IPS DF 4.7 (cell line): ENCODE measurements around the gene FLCN.
"Not testable (repeated sequence)": the region's sequence is repeated elsewhere in the genome, so short reads cannot be mapped to it uniquely, and the experiment has no call there.

Experiments
- DNase-seq: peaks from one replicate; pipeline ENCODE4 v3.0.0-alpha.2; 2013; ENCODE audit warnings: low spot score; ENCODE audit errors: extremely low read depth

The FLCN gene

DNA sequence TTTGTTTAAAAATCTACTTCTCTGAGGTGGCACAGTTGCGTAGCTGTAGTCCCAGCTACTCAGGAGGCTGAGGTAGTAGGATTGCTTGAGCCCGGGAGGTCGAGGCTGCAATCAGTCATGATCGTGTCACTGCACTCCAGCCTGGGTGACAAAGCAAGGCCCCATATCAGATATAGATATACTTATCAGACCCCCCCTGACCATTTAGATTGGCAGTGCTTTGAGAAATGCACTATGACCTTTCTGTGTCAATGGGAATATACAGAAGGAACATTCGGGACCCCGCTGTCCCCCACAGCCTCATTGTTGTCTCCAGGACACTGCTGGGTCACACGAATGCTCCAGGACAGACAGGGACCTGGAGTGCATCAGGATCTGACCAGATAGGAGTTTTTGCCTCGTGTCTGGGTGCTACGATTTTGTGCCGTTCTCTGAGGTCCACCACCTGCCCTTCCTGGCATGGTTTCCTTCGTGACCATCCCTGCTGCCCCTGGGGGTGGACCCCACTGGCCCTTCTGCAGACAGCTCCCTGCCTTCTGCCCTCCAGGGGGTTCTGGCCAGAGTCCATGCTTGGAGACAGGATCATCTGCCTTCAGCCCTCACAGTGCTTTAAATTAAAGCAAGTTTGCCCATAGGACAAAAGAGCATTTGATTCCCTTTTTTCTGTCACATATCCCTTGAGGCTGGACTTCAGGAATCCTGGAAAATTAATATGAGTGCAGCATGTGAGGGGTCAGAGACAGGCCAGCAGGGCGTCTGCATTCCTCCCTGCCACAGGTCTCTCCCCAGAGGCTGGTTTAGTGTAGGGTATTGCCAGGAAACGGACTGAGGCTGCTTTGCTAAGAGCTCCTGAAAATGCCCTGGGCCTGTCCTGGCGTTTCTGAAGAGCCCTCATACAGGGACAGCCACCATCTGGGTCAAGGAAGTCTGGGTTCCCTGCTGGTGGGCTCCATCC, 50.1 kb downstream of the FLCN start:
- DNase-seq, result no peak

DNA sequence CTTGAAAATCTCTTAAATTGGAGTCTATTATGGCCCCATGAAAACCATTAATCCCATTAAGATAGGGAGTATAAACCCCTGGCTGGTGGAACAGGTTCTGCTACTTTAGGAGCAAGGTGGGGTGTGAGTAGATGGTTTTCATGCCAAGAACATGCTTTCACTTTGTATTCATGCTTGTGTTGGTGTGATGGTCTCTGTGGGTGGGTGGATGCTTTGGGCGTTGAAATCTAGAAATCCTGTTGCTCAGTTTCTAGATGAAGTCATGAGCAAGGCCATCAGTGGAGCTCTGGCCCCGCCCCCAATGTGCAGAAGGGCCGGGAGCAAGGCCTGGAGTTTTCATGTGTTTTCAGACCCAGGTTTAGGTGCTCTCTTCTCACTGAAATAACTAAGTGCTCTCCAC, 50.9 kb downstream of the FLCN start:
- DNase-seq, result no peak

DNA sequence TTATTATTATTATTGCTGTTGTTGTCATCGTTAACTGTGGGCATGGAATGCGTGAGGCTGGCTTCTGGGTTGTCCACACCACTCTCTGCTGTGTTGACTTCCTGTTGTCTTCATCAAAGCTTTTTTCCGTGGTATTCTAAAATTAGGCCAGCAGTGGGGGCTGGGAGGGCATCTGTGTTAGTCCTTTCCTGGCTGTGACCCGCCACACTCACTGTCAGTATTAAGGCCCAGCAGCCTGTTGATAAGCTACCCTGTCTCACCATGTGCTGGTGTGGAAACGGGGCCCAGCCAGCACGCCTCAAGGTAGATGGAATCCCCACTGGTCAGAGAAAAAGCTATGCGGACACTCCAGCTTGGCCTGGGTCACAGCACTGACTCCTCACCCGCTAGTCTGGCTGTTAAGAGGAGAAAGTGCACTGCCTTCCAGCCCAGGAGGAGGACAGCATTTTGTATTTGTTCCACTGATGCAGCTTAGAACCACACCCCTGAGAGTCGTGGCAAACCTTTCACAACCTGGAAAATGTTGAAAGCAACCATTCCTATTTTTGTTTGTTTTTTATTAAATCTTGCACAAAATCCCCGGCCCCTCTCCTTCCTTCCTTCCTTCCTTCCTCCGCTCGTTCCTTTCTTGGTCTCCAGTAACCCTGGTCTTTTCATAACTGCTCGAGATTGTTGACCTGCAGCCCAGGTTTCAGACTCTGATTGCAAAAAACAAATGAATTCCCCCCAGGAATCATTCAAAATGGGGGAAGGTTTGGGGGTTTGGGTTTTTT, 51.8 kb downstream of the FLCN start:
- not testable (repeated sequence) for DNase-seq

DNA sequence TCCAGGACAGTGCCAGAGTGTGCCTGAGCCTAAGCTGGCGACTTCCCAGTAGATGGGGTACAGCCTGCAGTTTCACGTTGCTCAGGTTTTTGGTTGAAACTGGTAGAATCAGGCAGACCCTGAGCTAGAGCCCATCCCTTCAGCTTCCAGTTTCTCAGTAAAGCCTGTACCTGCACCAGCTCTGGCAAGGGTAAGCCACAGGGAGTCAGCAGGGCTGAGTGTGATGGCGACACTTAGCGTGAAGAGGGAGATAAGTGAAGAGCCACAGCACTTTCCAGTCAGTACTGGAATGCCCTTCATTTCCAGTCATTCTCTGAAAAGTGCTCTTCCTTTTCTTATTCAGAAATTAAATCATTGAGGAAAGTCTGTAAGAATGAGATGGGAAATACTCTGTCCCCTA, 53.2 kb downstream of the FLCN start:
- DNase-seq, result no peak

DNA sequence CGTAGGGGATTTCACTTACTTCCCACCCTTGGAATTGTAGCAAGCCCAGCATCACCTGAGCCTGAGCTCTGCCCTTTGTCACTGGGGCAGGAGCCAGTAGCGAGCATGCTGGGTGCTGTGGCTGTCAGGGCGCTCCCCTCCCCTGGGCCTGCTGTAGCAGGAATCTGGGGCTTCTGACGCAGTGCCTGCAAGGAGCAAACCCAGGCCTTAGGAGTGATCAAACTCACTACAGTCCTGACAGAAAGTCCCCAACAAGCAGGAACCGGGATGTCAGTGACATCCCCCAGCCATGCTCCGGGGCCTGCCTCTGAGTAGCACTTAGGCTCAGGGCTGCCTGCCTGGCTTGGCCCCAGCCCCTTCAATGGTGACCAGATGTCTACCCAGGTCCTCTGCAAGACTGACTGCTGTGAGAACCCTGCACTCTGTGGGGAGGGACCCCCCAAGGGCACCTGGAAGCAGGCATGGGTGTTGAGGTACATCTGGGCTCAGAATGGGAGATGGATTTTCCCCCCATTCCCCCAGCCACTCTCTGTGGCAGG, 54.3 kb downstream of the FLCN start:
- no peak for DNase-seq

DNA sequence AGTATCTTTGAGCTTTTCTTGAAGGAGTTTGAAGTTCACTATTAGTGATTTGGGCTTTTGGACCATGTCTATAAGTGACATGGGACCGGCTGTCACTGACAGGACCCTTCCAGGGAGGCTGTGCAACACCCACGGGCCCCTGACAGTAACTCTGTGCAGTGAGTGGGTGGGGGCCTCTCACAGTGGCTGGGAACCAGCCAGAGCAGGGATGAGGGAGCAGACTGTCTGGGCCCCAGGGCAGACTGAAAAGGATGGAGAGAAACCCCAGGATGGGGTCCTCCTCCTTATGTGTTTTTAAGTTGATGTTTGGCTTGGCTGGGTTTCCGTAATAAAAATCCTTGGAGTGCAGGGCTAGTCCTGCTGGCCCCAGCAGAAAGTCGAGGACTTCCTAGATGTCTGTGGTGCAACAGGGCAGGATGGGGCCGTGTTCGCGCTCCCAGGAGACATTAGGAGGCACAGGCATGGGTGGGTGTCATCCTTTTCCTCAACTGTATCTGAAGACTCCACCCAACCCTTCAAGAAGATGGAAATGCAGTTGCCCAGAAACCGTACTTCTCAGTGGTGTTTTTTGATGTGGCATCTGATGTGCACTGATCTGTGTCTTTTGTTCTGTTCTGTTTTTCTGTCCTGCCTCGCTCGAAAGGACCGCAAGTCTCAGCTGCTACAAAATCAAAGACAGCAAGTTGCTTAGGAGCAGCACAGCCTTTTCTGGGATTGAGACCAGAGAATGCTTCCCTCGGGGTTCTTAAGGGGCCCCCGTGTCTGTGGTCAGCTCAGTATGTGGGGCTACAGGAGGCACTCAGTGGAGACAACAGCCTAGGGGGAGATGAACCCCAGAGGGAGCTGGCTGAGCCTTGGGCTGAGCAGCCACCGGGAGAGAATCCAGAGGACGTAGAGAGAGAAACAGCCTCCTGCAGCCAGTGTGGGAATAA, 55.0 kb downstream of the FLCN start:
- DNase-seq, result no peak

DNA sequence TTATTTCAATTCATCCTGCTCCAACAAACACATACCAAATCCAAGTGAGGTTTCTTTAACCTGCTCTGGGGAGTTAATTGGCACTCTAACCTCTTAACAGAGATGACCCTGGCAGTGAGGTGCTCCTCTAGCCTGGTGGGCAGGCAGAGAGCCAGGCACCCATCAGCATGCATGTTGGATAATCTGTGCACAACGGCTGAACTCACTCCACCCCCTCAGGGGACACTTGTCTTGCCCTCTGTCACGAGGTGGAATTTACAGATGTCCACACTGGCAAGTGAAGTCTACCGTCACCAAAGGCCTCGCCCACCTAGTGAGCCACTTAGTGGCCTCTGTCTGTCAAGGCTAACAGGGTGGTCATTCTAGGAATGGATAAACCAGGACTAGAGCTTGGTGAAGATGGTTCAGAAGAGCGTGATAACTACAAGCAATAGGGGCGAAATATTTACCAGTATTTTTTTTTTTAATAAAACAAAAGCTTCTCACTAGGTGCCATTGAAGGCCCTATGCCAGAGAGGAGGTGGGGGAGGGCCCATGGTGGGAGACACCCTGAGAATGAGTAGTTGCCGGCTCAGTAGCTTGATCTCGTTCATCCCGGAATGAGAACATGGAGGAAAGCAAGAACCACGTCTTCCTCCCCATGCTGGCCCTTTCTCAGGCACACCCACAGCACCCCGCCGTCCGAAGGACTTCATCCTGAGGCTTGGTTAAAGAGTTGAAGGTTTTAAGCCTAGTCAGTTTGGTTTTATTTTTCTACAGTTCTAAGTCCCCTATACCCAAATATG, 56.0 kb downstream of the FLCN start:
- DNase-seq, result no peak

DNA sequence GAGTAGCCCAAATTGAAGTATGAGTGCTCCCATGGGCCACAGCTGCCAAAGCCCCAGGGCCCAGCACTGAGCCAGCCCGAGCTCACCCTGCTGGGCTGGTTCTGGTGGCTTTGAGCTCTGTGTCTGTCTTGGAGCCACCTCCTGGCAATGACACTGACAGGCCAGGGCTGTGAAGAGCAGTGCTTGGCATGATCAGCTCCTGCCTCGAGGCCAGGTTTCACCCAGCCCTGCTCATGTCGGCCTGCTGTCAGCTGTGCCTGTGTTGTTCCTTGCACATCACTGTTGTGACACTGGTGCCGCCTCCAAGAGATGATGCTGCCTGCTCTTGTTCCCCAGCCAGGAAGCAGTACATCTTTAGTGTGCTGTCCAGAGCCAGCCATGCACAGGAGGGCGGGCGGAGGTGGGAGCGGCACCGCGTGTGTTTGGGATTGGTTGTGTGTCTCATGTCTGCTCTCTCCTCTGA, 56.8 kb downstream of the FLCN start:
- no peak for DNase-seq

DNA sequence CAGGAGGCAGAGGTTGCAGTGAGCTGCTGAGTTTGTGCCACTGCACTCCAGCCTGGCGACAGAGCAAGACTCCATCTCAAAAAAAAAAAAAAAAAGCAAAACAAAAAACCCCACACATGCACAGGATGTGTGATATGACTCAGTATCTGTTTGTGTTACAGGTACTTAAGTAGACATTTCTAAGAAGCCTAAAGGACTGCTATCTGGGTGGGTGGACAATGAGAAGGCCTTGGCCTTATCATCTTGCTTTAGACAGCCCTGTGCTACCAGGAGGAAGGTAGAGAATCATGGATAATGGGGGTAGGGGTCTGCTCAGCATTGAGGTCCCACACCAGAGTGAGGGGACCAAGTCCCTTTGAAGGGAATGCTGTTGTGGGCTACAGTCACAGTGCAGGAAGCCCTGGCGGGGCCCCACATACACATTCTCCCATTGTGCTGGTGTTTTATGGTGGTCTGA, 57.6 kb downstream of the FLCN start:
- no peak for DNase-seq

DNA sequence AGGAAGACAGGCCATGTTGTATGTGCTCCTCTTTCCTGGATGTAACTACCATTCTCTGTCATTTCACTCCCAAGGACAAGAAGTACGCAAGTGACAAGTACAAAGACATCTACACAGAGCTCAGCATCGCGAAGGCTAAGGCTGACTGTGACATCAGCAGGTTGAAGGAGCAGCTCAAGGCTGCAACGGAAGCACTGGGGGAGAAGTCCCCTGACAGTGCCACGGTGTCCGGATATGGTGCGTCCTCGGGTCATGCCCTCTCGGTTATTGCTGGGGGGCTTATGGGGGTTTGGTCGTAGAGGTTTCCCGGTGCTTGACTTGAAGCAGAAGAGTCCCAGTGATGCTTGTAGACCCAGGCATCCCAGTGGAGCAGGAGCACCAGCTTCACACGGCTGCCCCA, 59.8 kb downstream of the FLCN start:
- no peak for DNase-seq

DNA sequence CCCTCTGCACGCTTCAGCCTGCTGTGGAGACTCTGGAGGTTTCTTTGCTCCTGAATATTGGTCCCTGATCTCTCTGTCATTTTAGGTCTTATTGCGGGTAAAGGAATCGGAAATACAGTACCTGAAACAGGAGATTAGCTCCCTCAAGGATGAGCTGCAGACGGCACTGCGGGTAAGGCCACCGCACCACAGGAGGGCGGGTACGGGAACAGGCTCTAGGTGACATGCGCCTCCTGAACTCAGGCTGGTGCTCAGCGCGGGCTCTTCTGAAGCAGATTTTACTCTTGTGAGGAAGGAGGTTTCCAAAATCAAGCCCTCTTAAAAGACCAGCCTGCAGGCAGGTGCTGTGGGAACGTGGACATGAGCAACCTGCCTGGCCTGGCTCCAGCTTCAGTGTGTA, 60.6 kb downstream of the FLCN start:
- DNase-seq, result no peak

DNA sequence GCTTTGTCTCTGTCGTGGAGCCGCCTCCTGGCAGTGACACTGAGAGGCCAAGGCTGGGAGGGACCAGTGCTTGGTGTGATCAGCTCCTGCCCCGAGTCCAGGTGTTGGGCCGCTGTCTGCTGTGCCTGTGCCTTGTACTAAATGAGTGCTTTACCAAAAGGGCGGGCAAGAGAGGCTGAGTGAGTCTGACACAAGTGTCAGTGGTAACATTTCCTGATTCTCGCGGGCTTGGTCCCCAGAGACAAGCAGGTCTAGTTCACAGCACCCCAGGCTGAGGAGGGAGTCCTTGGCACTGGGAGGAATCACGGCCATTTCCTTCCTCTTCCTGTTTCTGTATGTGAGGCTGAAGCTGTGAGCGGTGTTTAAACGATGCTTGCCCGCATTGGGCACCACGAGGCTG, 61.1 kb downstream of the FLCN start:
- DNase-seq, result no peak

DNA sequence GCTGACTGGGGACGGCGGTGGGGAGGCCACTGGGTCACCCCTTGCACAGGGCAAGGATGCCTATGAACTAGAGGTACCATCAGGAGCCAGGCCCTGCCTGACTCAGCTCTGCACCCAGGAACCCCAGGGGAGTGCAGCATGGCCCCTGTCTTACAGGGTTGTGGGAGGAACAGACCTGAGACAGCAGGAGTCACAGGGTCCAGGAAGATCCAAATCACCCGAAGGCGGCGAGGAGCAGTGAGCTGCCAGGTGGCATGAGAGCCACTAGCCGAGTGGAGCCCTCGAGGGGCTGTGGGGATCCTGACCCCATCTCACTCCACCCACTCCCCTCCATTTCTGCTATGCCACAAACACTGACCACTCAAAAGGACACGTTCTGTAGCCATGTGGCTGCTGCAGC, 61.6 kb downstream of the FLCN start:
- no peak for DNase-seq

DNA sequence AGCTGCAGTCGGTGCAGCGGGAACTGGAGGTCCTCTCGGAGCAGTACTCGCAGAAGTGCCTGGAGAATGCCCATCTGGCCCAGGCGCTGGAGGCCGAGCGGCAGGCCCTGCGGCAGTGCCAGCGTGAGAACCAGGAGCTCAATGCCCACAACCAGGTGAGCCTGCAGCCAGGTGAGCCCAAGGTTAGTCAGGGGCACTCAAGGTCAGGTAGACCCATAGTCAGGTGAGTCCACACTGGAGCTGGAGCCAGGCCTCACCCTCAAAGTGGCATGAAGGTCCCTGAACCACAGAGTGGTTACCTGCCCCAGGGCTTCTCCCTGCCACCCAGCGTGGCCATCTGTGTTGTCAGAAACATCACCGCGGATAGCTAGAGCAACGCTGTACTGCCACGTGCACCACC, 63.0 kb downstream of the FLCN start:
- no peak for DNase-seq

DNA sequence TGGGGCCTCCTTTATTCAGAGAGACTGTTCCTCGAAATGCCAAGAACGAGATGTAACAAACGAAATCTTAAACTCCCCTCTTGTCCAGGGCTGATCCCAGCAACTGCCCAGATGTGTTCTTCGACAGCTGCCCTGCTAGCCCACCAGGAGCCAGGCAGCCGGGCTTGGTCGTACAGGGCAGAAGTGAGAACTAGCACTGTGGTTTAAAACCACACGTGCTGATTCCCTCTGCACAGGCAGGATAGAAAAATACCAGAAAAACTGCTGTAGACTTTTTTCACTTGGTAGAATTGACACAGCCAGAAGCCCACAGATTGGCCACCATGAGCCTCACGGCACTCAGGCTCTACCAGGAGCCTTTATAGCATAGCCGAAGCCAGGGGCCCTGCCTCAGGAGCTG, 64.0 kb downstream of the FLCN start:
- DNase-seq, result no peak

DNA sequence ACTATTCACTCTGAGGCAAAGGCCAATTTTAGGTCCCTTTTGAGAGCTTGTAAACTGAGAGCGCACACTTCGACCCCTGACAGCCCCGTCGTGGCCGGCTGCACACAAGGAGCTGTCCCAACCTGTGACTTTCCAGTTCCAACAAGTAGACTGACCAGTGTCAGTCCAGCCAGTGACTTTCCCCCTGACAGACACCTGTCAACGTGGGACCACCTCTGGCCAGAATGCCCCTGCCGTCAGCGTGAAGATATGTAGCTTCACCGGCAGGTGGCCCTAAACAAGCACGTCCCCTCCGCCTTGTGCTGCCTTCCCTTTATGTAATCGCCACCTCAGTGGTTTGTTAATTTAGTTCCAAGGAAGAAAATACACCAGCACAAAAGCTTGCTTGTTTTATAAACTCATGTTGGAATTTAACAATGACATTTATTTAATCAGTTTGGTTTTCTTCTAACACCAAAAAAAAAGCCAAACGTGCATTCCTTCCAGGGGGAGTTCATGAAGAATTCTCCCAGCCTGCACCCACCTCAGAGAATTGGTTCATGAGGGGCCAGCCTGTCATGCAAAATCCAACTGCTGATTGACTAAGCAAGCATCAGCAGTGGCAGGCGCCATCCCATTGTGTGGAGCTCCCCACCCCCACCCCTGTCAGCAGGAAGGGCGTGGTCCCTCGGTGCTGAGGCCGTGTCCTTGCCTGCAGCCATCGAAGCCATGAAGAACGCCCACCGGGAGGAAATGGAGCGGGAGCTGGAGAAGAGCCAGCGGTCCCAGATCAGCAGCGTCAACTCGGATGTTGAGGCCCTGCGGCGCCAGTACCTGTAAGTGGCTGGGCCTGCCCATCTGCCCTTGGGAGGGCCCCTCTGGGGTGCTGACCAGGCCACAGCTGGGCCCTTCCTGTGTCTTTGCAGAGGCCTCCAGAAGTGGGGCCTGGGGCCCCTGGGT, 64.7 kb downstream of the FLCN start:
- no peak for DNase-seq

DNA sequence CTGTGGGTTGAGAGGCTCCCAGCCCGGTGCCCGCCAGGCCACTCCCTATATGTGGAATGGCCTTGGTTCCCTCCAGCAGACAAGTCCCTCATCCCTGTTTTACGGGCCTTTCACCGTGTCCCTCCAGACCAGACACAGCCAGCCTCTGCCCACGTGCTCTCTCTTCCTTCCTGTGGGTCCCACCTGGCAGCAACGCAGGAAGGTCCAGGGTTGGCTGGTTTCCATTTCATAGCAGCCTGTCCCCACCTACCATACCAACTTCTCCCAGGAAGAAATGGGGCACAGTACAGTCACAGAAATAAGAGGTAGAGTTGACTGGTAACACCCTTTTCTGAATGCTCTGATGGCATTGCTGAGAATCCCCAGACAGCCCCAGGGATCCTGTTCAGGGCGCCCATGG, 65.8 kb downstream of the FLCN start:
- DNase-seq, result no peak

DNA sequence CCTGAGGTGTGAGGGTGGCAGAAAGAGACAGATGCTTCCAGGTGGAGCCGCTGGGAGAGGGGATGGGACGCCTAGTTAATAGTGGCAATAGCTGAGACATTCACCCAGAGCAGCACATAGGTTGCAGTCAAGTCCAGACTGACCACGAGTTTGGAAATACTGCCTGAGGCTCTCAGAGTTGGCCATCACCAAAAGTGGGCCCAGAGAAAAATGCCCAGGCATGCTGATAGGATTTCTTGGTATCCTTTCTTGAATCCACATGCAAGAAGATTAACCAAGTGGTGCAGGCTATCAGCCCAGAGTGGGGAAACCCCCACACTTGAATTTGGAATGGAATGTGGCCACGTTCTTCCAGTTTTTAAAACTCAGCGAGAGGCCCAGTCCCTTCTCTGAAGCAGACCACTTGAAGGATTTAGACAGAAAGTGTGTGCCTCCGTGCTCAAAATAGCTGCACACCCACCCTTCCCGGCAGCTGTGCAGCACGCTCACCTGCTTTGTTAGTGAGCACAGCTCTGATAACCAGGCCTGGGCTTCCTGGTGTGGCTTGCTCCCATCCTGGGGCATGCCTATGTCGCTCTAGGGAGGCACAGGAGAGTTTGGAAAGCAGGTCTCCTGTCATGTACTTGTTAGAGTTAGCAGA, 66.5 kb downstream of the FLCN start:
- DNase-seq, result no peak

DNA sequence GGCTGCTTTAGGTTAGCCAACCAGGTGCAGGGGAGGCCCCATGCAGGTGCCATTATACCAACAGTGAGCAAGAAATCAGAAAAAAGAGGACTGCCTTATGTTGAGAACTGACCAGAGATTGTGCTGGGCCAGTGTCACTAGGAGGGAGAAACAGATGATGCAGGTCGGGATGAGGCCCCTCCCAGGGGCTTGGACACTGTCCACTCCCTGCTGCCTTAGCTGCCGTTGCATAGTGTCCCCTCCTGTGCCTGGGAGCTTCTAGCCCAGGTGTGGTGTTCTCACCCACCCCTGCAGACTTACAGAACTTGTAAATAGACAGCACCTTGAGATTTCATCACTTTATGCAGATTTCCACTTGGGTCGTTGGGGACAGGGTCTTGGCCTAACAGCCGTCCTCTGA, 67.6 kb downstream of the FLCN start:
- no peak for DNase-seq
